GM12878 (cell line): ENCODE data around the gene ARHGEF11.

ENCODE experiments used
- CTCF ChIP-seq, 3 experiments: IDR thresholded peaks in 2 of 3; conservative IDR thresholded peaks in 1 of 3; 2 replicates each; pipeline ENCODE4 v1.5.1; 2011; ENCODE audit warnings: low read depth in 3 of 3, low read length in 3 of 3, mild to moderate bottlenecking in 3 of 3, control low read depth in 2 of 3, moderate library complexity in 2 of 3, inconsistent platforms in 1 of 3, mixed read lengths in 1 of 3; ENCODE audit not compliant: control insufficient read depth in 2 of 3, insufficient read depth in 1 of 3; ENCODE audit errors: extremely low read depth in 1 of 3
- EED ChIP-seq: sonication (generic); IDR thresholded peaks from 2 replicates; pipeline ENCODE4 v1.6.1; 2016; ENCODE audit warnings: antibody characterized with exemption, low read depth
- ETV6 ChIP-seq, 2 experiments: fragments of 450-650 bp in 1 of 2; IDR thresholded peaks in 1 of 2; conservative IDR thresholded peaks in 1 of 2; 2 replicates each; pipeline ENCODE4 v1.6.1; 2014; ENCODE audit warnings: antibody characterized with exemption in 1 of 2, borderline replicate concordance in 1 of 2, low read depth in 1 of 2, mild to moderate bottlenecking in 1 of 2, moderate library complexity in 1 of 2
- PAX5 ChIP-seq: IDR thresholded peaks from 2 replicates; pipeline ENCODE4 v1.6.1; 2011; ENCODE audit warnings: low read depth, low read length, borderline replicate concordance

DNA sequence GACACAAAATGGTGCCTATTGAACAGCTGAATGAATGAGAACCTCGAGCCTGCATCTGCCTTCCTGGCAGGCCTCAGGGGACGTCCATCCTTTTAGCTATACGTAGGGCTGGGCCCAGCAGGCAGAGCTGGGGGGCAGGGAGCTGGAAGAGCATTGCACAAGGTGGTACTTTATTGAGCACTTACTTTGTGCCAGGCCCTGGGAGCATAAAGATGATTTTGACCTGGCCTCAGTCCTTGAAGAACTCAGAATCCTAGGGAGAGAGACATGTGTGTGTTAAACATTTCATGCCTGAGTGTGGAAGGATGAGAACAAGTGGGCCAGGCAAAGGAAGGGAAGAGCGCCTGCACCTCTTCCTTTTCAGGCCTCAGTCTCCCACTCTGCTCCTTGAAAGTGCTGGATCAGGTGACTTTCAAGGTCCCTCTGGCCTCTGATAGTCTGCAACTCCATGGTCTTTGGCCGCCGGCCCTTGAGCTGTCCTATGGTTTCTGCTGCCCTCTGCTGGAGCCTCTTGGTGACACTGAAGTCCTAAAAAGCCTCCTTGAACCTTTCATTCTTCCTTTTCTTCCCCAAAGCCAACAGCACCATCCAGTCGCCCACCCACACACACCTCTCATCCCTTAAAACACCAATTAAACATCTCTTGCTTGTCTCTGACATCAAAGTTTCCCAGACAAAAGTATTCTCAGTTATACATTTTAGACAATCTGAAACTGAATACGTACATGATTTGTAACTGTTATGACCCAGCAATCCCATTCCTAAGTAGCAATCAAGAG is 155.6 kb downstream of the ARHGEF11 start:
- TF ChIP-seq PAX5 (no peak), EED (no peak), CTCF (IDR thresholded peaks at IDR 0.05 in 2 of 3, conservative IDR thresholded peaks at IDR 0.05 in 1 of 3; ENCODE audit: control insufficient read depth in 2 of 3, extremely low read depth in 1 of 3, insufficient read depth in 1 of 3, low read depth in 3 of 3, low read length in 3 of 3) (peak; percentile 79 to 92 (median 84)), ETV6 (conservative IDR thresholded peaks at IDR 0.05 in 1 of 2, IDR thresholded peaks at IDR 0.05 in 1 of 2; ENCODE audit: borderline replicate concordance in 1 of 2, low read depth in 1 of 2) (no peak)
